H1 (cell line): ENCODE measurements around the gene ADSS1. TPM values are rescaled to one million over a fixed set of nuclear protein-coding genes. Genes with fewer than 3 reads are reported as not detected.

ENCODE experiments used
- CTCF ChIP-seq, 3 experiments: IDR thresholded peaks; 1 replicate in 2 of 3; 2 replicates in 1 of 3; pipeline versions ENCODE4 v1.5.1 to v1.6.1; 2011; ENCODE audit warnings: low read length in 3 of 3, mild to moderate bottlenecking in 3 of 3, inconsistent platforms in 2 of 3, low read depth in 1 of 3, moderate library complexity in 1 of 3; ENCODE audit not compliant: insufficient read depth in 1 of 3; ENCODE audit errors: control extremely low read depth in 1 of 3
- polyA plus RNA-seq, 7 experiments: library from polyadenylated mRNA; depleted of rRNA in 3 of 7; stranded (reverse) in 5 of 7; unstranded in 2 of 7; fragments of >200 nt in 5 of 7; fragments of 200-250 nt in 2 of 7; gene quantifications; 1 replicate in 5 of 7; 2 replicates in 1 of 7; 4 replicates in 1 of 7; pipeline versions ENCODE4 v1.2.1 to v1.2.3, GENCODE V29; 2011 to 2013; ENCODE audit warnings: missing spikeins in 2 of 7, mixed read lengths in 2 of 7
- total RNA-seq: library from RNA; stranded (reverse); fragmentation: NEBNext Ultra II Directional; extraction: Animal tissue kit (Norgen Biotek cat#: 25700); gene quantifications from 2 replicates; pipeline ENCODE4 v1.2.1, GENCODE V29; 2021

ADSS1 gene
- total and polyA plus RNA-seq, 2 of the 8 experiments (the other 6 are each of a cell fraction or from before 2014, with no cell fraction given): 7.1 to 7.9 TPM

- no peak for TF ChIP-seq CTCF (IDR thresholded peaks at IDR 0.05; ENCODE audit: control extremely low read depth in 1 of 3, insufficient read depth in 1 of 3, low read depth in 1 of 3, low read length in 3 of 3)
These were observed 33.1 kb upstream of the ADSS1 start (continued) for GRCh38 chr14:104690861-104691455.
